Body of pancreas (tissue), 4 donors: Measurements from ENCODE around the gene CELF1.

Experiments
- POLR2A ChIP-seq, 3 donors: fragments of 450-650 bp; IDR thresholded peaks; one replicate each; pipeline ENCODE4 v1.6.1; 2016; ENCODE audit warnings: antibody characterized with exemption in 3 of 3, mild to moderate bottlenecking in 2 of 3
- TF ChIP-seq, protein P1 (sequence below), 7 experiments: fragments of 450-650 bp in 4 of 7; fragments of 200-600 bp in 3 of 7; sonication (generic) in 3 of 7; IDR thresholded peaks; one replicate each; pipeline ENCODE4 v1.5.1; 2016 to 2019; ENCODE audit warnings: antibody characterized with exemption in 7 of 7

DNA sequence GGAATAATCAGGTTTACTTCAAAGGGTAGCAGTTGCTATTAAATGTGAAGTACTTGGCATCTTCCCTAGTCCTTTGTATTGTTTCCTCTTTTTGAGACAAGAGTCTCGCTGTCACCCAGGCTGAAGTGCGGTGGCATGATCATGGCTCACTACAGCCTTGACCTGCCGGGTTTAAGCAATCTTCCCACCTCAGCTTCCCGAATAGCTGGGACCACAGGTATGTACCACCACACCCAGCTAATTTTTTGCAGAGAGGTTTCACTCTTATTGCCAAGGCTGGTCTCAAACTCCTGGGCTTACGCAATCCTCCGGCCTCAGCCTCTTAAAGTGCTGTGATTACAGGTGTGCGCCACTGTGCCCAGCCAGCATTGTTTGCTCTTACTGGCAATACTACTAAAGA is 67.8 kb downstream of the CELF1 start:
- TF ChIP-seq, protein P1, sequence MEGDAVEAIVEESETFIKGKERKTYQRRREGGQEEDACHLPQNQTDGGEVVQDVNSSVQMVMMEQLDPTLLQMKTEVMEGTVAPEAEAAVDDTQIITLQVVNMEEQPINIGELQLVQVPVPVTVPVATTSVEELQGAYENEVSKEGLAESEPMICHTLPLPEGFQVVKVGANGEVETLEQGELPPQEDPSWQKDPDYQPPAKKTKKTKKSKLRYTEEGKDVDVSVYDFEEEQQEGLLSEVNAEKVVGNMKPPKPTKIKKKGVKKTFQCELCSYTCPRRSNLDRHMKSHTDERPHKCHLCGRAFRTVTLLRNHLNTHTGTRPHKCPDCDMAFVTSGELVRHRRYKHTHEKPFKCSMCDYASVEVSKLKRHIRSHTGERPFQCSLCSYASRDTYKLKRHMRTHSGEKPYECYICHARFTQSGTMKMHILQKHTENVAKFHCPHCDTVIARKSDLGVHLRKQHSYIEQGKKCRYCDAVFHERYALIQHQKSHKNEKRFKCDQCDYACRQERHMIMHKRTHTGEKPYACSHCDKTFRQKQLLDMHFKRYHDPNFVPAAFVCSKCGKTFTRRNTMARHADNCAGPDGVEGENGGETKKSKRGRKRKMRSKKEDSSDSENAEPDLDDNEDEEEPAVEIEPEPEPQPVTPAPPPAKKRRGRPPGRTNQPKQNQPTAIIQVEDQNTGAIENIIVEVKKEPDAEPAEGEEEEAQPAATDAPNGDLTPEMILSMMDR (IDR thresholded peaks at IDR 0.05): no peak
- TF ChIP-seq POLR2A (IDR thresholded peaks at IDR 0.05): no peak
